GM18505 (cell line): ENCODE results near the gene AP3D1.
"Not testable (repeated sequence)": the region's sequence is repeated elsewhere in the genome, so short reads cannot be mapped to it uniquely, and the experiment has no call there.

ENCODE experiments used
- ATAC-seq: cut with Tn5 transposase; IDR thresholded peaks from one replicate; pipeline ENCODE4 v1.9.1; 2021; ENCODE audit not compliant: unreplicated experiment
- POLR2A ChIP-seq: IDR thresholded peaks from 4 replicates; pipeline ENCODE4 v1.6.1; 2011; ENCODE audit warnings: borderline replicate concordance; ENCODE audit not compliant: insufficient read depth, insufficient read length; ENCODE audit errors: extremely low read depth

The AP3D1 gene

DNA sequence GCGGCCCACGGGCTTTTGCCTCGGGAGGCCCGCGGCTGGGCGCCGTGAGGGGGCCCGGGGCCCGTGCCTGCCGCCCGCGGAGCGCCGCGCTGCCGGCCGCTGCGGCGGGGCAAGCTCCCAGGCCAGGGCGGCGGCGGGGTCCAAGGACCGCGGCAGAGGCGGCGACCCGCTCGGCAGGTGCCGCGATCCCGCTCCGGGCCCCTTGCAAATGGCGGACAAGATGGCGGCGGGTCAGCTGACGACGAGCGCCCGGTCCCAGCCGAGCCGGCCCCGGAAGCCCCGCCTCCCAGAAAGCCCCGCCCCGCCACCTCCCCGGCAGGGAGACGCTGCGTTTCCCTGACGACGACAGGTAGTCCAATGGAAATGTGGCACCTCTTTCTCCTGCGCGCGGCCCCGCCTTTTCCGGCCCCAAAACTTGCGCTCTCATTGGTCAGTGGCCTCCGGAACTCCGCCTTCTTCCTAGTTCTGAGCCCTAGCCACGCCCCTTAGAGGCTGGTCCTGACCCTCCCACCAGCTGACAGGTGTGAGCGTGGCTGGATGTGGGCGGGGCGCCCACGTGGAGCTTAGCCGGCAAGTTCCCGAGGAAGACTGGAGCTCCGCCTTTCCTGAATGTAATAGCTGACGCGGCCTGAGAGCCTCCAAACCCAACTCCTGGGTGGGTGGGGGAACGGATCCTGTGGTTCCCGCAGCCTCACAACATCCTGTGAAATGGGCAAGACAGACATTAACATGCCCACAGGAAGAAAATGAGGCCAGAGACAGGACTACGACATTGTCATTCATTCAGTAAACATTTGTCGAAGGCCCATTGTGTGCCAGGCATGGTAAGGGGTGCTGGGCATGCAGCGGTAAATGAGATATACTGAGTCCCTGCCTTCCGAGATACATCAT is at the start of gene AP3D1:
TSS of gene AP3D1 (minus strand) at position 228 of the 891 bp plus-strand sequence. CDS start 232 bp downstream, outside the sequence.
- peak; percentile 85 for ATAC-seq
- peak; percentile 50 for TF ChIP-seq POLR2A

- not testable (repeated sequence) for ATAC-seq
Observed at GRCh38 chr19:2200624-2201294, 49.4 kb upstream of the AP3D1 start.

- TF ChIP-seq POLR2A = no peak
- ATAC-seq = no peak
Observed at GRCh38 chr19:2199861-2200623, 48.7 kb upstream of the AP3D1 start.

GRCh38 chr19:2199215-2199614 is 47.8 kb upstream of the AP3D1 start:
- no peak for ATAC-seq
- TF ChIP-seq POLR2A = no peak

- ATAC-seq = no peak
- TF ChIP-seq POLR2A = no peak
Observed at GRCh38 chr19:2198317-2198716, 47.0 kb upstream of the AP3D1 start.

GRCh38 chr19:2197270-2197669 is 45.9 kb upstream of the AP3D1 start:
- TF ChIP-seq POLR2A = no peak
- ATAC-seq = no peak

DNA sequence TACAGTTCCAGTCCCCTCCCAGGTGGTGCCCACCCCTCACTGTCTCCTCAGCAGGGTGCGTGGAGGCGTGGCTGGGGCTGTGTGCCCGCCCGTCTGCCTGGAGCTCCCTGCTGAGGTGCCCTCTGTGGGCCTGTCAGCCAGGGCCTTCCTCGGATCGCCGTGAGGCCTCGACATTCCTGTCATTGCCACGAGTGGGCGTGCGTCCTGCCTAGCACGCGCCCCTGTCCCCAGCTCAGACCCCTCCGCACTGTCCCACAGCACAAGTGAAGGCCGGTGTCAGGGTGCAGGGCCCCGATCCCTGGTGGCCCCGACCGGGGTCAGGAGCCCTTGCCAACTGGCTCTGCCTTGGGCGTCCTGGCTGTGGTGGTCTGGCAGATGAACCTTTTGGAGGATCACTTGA is 44.5 kb upstream of the AP3D1 start:
- no peak for ATAC-seq
- TF ChIP-seq POLR2A = no peak

GRCh38 chr19:2195361-2195760 is 44.0 kb upstream of the AP3D1 start:
- no peak for TF ChIP-seq POLR2A

DNA sequence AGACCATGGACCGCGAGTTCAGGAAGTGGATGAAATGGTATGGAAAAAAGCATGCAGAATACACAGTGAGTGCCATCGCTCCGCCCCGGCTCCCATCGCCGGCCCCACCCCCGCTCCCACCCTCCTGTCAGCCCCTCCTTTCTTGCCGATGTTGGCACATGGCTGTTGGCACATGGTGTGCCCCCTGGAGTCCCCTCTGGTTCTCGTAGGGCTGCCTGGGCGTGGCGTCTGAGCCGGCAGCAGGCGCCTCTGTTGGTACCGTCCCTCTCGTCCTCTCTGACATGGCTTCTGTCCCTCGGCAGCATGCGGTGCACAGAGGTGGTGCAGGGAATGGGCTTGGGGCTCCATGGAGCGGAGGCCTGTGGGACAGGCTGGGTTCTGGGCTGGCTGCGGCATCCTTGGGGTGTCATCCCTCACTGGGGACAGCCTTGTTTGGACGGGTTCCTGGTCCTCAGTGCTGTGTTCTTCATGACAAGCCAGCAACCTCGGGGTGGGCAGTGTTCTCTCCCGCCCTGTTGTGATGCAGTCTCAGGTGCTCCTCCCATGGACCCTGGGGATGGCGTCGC is 43.2 kb upstream of the AP3D1 start:
- ATAC-seq = no peak
- no peak for TF ChIP-seq POLR2A

More at GRCh38 chr19:2195361-2195760, 44.0 kb upstream of the AP3D1 start:
- no peak for ATAC-seq

DNA sequence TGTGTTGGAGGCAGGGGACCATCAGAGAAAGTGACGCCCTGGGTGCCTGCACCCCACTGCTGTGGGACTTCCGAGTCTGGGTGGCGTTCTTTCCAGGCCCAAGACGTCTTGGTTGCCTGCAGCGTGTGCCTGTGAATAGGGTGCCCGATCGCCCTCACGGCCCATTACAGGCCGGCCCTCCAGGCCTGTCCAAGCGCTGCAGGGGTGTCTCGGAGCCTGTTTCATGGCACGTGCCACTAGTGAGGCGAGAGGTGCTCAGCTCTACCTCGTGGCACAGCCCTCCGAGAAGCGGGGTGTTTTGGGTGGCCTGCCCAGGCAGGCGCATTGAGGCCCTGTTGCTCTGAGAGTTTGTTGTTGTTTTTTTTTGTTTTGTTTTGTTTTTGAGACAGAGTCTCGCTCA is 42.4 kb upstream of the AP3D1 start:
- ATAC-seq = no peak
- TF ChIP-seq POLR2A = no peak

DNA sequence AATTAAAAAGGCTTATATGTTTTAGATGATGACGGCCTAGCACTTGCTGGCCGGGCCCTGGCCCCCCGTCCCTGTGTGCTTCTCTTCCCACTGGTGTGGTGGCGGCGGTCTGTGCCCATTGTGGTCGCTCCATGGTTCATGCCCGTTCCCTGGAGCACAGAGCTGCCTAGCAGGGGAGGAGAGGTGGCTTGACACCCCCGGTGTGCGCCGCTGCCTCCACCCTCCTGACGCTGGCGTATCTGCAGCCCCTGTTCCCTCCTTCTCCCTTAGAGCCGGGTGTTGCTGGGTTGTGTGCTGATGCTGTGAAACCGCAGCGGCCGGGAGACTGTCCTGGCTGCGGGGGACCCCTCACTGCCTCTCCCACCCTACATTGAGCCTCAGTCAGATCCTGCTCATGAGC is 41.5 kb upstream of the AP3D1 start:
- ATAC-seq = no peak
- no peak for TF ChIP-seq POLR2A

GRCh38 chr19:2191456-2192310 is 40.3 kb upstream of the AP3D1 start:
- no peak for TF ChIP-seq POLR2A
- ATAC-seq = no peak
